ENCODE data around the gene CSF2. TPM values are rescaled to one million over a fixed set of nuclear protein-coding genes. Genes with fewer than 3 reads are reported as not detected.

Gene CSF2
- total RNA-seq, 3 donors from 2014 or later (not counting 1 experiment from before 2014, with no cell fraction given), result 0.65 to 1.2 (median 0.82) TPM

GRCh38 chr5:132074772-132075718 is 1.5 kb downstream of the CSF2 start:
- Histone ChIP-seq H3K9me3 (ENCODE audit: control insufficient read depth, insufficient read depth, low read length) (no peaks in the 10 kb centered on the region), H3K27ac (ENCODE audit: low read length) (no peak overlapping the region), H3K36me3 (ENCODE audit: control insufficient read depth, insufficient read depth, low read length) (no peaks in the 10 kb centered on the region), H3K4me1 (ENCODE audit: control insufficient read depth, insufficient read depth, low read length) (peaks cover 66% of the 10 kb centered on the region), H3K27me3 (ENCODE audit: control insufficient read depth, insufficient read depth, low read length) (no peaks in the 10 kb centered on the region), H3K4me3 (ENCODE audit: low read length) (no peak overlapping the region)
- H3K4me3 Mint-ChIP-seq, result peak overlapping the region; percentile 21
- TF ChIP-seq CTCF (IDR thresholded peaks at IDR 0.05), result no peak
- peaks cover 0 to 3% of the 10 kb centered on the region in 2 donors for H3K27me3 Mint-ChIP-seq (ENCODE audit: low read depth in 2 of 2)
- peaks cover 20 to 51% of the 10 kb centered on the region in 2 donors for H3K4me1 Mint-ChIP-seq
- peak in 2 of 3 donors; percentile 30 to 37 for ATAC-seq
- peak overlapping the region; percentile 38 to 48 for H3K27ac Mint-ChIP-seq
- no peaks in the 10 kb centered on the region for H3K36me3 Mint-ChIP-seq
- no peak for DNase-seq
- no peaks in the 10 kb centered on the region for H3K9me3 Mint-ChIP-seq
- intact Hi-C loops (cut with micrococcal nuclease), result no loop called here
- WGBS (ENCODE audit: insufficient coverage), result 83% methylated on average over 16 of the region's 16 CpGs

DNA sequence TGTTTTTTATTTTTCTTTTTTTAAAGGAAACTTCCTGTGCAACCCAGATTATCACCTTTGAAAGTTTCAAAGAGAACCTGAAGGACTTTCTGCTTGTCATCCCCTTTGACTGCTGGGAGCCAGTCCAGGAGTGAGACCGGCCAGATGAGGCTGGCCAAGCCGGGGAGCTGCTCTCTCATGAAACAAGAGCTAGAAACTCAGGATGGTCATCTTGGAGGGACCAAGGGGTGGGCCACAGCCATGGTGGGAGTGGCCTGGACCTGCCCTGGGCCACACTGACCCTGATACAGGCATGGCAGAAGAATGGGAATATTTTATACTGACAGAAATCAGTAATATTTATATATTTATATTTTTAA is 2.1 kb downstream of the CSF2 start:
- H3K4me1 Mint-ChIP-seq, result peaks cover 20 to 51% of the 10 kb centered on the region in 2 donors

DNA sequence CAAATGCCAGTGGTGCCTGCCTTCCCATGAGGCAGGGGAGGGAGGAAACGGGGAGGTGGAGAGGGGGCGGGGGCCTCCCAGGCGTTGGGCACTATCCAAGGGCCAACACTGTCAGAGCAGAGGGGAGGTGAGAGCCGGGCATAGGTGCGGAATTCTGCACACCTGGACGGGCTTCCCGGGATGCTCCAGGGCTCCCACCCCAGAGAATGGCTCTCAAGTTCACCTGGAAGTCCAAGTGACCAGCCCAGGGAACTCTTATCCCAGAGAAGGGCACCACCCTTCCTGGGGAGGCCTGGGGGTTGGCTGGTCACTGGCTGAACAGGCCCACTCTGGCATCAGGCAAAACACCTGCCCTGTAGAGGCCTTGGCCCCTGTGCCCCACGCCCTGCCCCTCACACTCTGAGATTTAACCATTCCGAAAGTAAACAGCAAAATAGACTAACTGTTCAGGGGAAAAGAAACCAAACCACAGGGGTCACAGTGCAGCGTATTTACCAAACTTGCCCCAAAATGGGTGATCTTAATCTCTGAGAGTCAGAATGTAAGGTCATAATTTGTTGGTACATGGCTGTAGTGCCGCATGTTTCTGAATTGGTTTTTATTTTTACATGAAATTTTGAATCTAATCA is 2.7 kb downstream of the CSF2 start:
- Mint-ChIP-seq H3K4me1 (peaks cover 20 to 45% of the 10 kb centered on the region in 2 donors), H3K9me3 (no peaks in the 10 kb centered on the region), H3K36me3 (no peaks in the 10 kb centered on the region), H3K27me3 (ENCODE audit: low read depth in 2 of 2) (no peaks in the 10 kb centered on the region), H3K27ac (peak overlapping the region; percentile 48 to 63), H3K4me3 (no peak overlapping the region)
- Histone ChIP-seq H3K4me1 (ENCODE audit: control insufficient read depth, insufficient read depth, low read length) (peaks cover 55% of the 10 kb centered on the region), H3K27ac (ENCODE audit: low read length) (no peak overlapping the region), H3K9me3 (ENCODE audit: control insufficient read depth, insufficient read depth, low read length) (no peaks in the 10 kb centered on the region), H3K36me3 (ENCODE audit: control insufficient read depth, insufficient read depth, low read length) (no peaks in the 10 kb centered on the region), H3K27me3 (ENCODE audit: control insufficient read depth, insufficient read depth, low read length) (no peaks in the 10 kb centered on the region), H3K4me3 (ENCODE audit: low read length) (no peak overlapping the region)
- intact Hi-C loops (cut with micrococcal nuclease), result no loop called here
- ATAC-seq (peak in 1 of 3 donors; percentile 55), DNase-seq (no peak)
- TF ChIP-seq CTCF (IDR thresholded peaks at IDR 0.05), result no peak
- WGBS (ENCODE audit: insufficient coverage), result 83% methylated on average over 11 of the region's 11 CpGs

More for the DNA sequence above, 2.1 kb downstream of the CSF2 start:
- Mint-ChIP-seq H3K9me3 (no peaks in the 10 kb centered on the region), H3K36me3 (no peaks in the 10 kb centered on the region), H3K27me3 (ENCODE audit: low read depth in 2 of 2) (peaks cover 0 to 3% of the 10 kb centered on the region in 2 donors), H3K27ac (peak overlapping the region; percentile 36 to 48), H3K4me3 (no peak overlapping the region)
- Histone ChIP-seq H3K9me3 (ENCODE audit: control insufficient read depth, insufficient read depth, low read length) (no peaks in the 10 kb centered on the region), H3K36me3 (ENCODE audit: control insufficient read depth, insufficient read depth, low read length) (no peaks in the 10 kb centered on the region), H3K27ac (ENCODE audit: low read length) (no peak overlapping the region), H3K4me3 (ENCODE audit: low read length) (no peak overlapping the region), H3K4me1 (ENCODE audit: control insufficient read depth, insufficient read depth, low read length) (peaks cover 59% of the 10 kb centered on the region), H3K27me3 (ENCODE audit: control insufficient read depth, insufficient read depth, low read length) (no peaks in the 10 kb centered on the region)
- no peak for DNase-seq
- 81% methylated on average over 2 of the region's 2 CpGs for whole genome bisulfite sequencing (ENCODE audit: insufficient coverage)
- TF ChIP-seq CTCF (IDR thresholded peaks at IDR 0.05), result no peak
- intact Hi-C loops (cut with micrococcal nuclease), result no loop called here
- no peak for ATAC-seq

Data from natural killer cell (primary cell).